ENCODE results near the gene SAMD14. TPM values are rescaled to one million over a fixed set of nuclear protein-coding genes. Genes with fewer than 3 reads are reported as not detected.

Gene SAMD14
- total RNA-seq, 1 experiment from 2014 or later = 5.9 TPM

GRCh38 chr17:50060951-50061712 is 68.8 kb downstream of the SAMD14 start:
- no peak for ATAC-seq
- Mint-ChIP-seq H3K9me3 (no peaks in the 10 kb centered on the region), H3K36me3 (peaks cover 4% of the 10 kb centered on the region; the same call in 1 of the 2 replicates), H3K27me3 (ENCODE audit: low read depth) (peaks cover 18% of the 10 kb centered on the region), H3K4me1 (peaks cover 23% of the 10 kb centered on the region), H3K4me3 (no peak overlapping the region), H3K27ac (peak overlapping the region; percentile 7; the same call in 1 of the 2 replicates)
- ChIA-PET POLR2A (no interaction called here), CTCF (interaction anchor here (1.4 to 2.8 kb wide), 4 partner anchors 19 to 108 kb away, joined by 3 to 16 read pairs (median 10); partner anchors contain the start of gene PDK2)
- TF ChIP-seq FOXP1 (CRISPR knock-in tag; IDR thresholded peaks at IDR 0.05; ENCODE audit: borderline replicate concordance) (no peak), ZNF317 (CRISPR knock-in tag; IDR thresholded peaks at IDR 0.05; ENCODE audit: borderline replicate concordance, low read depth) (no peak), ZNF423 (CRISPR knock-in tag; IDR thresholded peaks at IDR 0.05) (no peak)
- DNase-seq (ENCODE audit: low spot score) = no peak

Other genes starting within 250 kb of the SAMD14 start
- gene DLX4, start 161.0 kb downstream of the SAMD14 start, total RNA-seq (2021) = 1.3 to 1.8 TPM (median 1.6 TPM) in 3 replicates
- gene DLX3, start 134.9 kb downstream of the SAMD14 start, total RNA-seq (2021) = 0.44 to 0.78 TPM (median 0.74 TPM) in 3 replicates
- gene ITGA3, start 74.0 kb downstream of the SAMD14 start, total RNA-seq (2021) = 35.3 to 44.2 TPM (median 35.5 TPM) in 3 replicates
- 16.6 to 21.3 TPM (median 19.8 TPM) in 3 replicates for gene PDK2, start 34.8 kb downstream of the SAMD14 start, total RNA-seq (2021)
- 20.4 to 21.7 TPM (median 20.6 TPM) in 3 replicates for gene PPP1R9B, start 20.5 kb upstream of the SAMD14 start, total RNA-seq (2021)
- gene SGCA, start 35.8 kb upstream of the SAMD14 start, total RNA-seq (2021) = 0.39 to 1.0 TPM in 2 of 3 replicates, not detected in the other
- gene COL1A1, start 71.5 kb upstream of the SAMD14 start, total RNA-seq (2021) = 46.1 to 52.1 TPM (median 50.4 TPM) in 3 replicates
- 9.8 to 10.4 TPM (median 10.3 TPM) in 3 replicates for gene TMEM92, start 144.3 kb upstream of the SAMD14 start, total RNA-seq (2021)
- gene XYLT2, start 216.0 kb upstream of the SAMD14 start, total RNA-seq (2021) = 35.7 to 39.7 TPM (median 37.9 TPM) in 3 replicates
- gene MRPL27, start 243.0 kb upstream of the SAMD14 start, total RNA-seq (2021) = 66.7 to 80.5 TPM (median 69.8 TPM) in 3 replicates
- gene EME1, start 243.1 kb upstream of the SAMD14 start, total RNA-seq (2021) = 22.8 to 27.1 TPM (median 24.9 TPM) in 3 replicates

Measured in WTC11 (cell line).